ENCODE results near the gene RAF1.

DNA sequence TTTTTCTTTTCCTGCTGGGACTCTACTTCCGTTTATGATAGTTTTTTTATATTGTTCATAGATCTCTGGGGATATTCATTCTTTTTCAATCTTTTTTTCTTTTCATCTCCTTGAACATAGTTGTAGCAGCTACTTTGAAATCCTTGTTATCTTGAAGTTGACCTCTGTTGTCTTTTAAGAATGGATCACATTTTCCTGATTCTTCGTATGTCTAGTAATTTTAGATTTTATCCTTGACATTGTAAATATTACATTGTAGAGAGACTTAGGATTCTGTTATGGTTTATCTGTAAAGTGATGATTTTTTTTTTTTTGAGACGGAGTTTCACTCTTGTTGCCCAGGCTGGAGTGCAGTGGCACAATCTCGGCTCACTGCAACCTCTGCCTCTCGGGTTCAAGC is 86.5 kb downstream of the RAF1 start:
- TF ChIP-seq, protein P1, sequence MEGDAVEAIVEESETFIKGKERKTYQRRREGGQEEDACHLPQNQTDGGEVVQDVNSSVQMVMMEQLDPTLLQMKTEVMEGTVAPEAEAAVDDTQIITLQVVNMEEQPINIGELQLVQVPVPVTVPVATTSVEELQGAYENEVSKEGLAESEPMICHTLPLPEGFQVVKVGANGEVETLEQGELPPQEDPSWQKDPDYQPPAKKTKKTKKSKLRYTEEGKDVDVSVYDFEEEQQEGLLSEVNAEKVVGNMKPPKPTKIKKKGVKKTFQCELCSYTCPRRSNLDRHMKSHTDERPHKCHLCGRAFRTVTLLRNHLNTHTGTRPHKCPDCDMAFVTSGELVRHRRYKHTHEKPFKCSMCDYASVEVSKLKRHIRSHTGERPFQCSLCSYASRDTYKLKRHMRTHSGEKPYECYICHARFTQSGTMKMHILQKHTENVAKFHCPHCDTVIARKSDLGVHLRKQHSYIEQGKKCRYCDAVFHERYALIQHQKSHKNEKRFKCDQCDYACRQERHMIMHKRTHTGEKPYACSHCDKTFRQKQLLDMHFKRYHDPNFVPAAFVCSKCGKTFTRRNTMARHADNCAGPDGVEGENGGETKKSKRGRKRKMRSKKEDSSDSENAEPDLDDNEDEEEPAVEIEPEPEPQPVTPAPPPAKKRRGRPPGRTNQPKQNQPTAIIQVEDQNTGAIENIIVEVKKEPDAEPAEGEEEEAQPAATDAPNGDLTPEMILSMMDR (IDR thresholded peaks at IDR 0.05) = no peak
- TF ChIP-seq EZH2 (IDR thresholded peaks at IDR 0.05; ENCODE audit: borderline replicate concordance, insufficient read depth, low read depth, low read length, poor library complexity, severe bottlenecking) = no peak

Data from B cell (primary cell).